Cardiac septum (tissue), 1 donor: ENCODE measurements around the gene IQCE. TPM values are rescaled to one million over a fixed set of nuclear protein-coding genes. Genes with fewer than 3 reads are reported as not detected.
A peak's percentile ranks its signal among the peaks of the same experiment; 100 is the strongest.

Experiments used
- DNase-seq: peaks from one replicate; pipeline ENCODE4 v3.0.0-alpha.2; 2020; ENCODE audit warnings: low spot score
- intact Hi-C: fragments of 100-400 bp; cut with DNase I; formaldehyde crosslinking; loops from one replicate; pipeline ENCODE4 v1.14.0; 2022
- total RNA-seq: library from RNA; stranded (reverse); fragmentation: NEBNext Ultra II Directional; extraction: Animal tissue kit (Norgen Biotek cat#: 25700); gene quantifications from one replicate; pipeline ENCODE4 v1.2.1, GENCODE V29; 2021
- donor health status: DM: no; HTN: no; CAD: no.

Gene IQCE
- total RNA-seq, 1 donor from 2014 or later = 13.3 TPM

DNA sequence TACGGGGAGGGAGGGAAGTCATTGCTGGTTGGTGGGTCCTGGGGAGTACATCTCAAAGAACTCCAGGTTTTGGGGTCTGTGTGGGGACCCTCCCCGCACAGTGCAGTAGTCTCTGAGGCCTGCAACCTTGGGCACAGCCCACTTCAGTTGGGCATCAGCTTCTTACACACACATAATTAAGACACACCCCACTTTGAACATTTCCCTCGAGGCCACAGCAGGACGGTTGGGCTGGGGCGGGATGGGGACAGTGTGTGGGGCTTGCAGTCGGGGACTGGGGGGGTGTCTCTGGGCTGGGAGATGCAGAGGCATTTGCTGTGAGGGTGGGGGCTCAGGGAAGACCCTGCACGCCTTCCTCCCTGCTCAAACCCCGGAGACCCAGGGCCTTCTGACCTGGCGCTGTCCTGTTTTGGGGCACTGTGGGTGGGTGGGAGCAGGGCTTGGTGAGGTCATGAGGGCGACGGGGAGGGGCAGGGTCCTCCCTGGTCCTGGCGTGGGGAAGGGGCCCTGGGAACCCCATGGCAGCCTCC is 38.0 kb upstream of the IQCE start:
- no peak for DNase-seq
- intact Hi-C loops = no loop called here

GRCh38 chr7:2521341-2521745 is 37.4 kb upstream of the IQCE start:
- intact Hi-C loops = no loop called here
- no peak for DNase-seq

DNA sequence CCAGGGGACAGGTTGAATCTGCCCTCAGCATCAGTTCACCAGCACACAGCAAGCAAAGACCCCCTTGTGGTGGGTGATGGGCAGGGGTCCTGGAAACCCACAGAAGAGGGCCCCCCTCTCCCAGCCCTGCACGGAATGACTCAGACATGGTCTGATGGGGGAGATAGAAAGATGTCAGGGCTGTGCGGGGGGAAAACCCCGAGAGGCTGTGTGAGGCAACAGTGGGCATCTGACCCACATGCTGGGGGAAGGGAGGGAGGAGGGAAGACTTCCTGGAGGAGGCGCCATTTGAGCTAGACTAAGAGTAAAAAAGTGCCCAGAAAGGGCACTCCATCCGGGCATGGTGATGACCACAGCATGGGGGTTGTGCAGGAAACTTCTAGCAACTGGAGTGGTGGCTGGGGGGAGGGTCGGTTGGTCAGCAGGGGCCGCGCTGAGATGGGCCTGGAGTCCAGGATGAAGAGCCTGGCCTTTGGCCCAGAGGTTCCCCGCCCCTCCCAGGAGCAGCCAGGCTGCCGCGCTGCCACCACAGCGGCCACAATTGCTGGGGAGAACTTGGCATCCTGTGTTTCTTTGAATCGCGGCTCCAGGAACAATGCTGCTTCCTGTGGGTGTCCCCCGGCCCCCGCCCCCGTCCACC is 36.7 kb upstream of the IQCE start:
- no peak for DNase-seq
- intact Hi-C loops = no loop called here

- intact Hi-C loops = no loop called here
These were observed 35.9 kb upstream of the IQCE start for GRCh38 chr7:2522780-2523433.

DNA sequence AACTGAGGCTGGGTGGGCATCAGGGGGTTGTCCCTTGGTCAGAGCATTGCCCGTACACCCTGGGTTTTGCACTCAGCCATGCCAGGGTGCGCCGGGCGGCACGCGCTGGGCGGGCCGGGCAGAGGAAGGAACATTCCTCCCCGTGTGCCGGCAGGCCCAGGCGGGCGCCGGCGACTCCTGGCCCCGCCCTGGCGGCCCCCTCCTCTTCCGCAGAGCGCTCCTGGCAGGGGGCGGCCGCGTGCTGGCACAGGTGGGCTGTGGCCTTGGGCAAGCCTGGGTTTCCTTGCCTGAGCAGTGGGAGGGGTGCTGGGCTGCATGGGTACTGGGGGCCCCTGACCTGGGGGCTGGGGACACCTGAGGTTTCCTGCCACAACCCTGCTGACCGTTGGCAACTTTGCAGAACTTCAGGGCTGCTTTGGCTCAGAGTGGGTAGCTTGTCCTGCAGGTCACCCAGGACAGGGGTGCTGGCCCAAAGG is 35.3 kb upstream of the IQCE start:
- DNase-seq = no peak
- intact Hi-C loops = no loop called here

More at GRCh38 chr7:2522780-2523433, 35.9 kb upstream of the IQCE start:
- DNase-seq = no peak

GRCh38 chr7:2523941-2524807 is 34.6 kb upstream of the IQCE start:
- intact Hi-C loops = no loop called here
- DNase-seq = peak; percentile 92

- intact Hi-C loops = no loop called here
- DNase-seq = no peak
These were observed 33.7 kb upstream of the IQCE start for GRCh38 chr7:2524808-2525657.

- no peak for DNase-seq
- intact Hi-C loops = no loop called here
These were observed 32.8 kb upstream of the IQCE start for GRCh38 chr7:2525658-2526630.

- no peak for DNase-seq
- intact Hi-C loops = no loop called here
These were observed 31.9 kb upstream of the IQCE start for GRCh38 chr7:2526659-2527504.

DNA sequence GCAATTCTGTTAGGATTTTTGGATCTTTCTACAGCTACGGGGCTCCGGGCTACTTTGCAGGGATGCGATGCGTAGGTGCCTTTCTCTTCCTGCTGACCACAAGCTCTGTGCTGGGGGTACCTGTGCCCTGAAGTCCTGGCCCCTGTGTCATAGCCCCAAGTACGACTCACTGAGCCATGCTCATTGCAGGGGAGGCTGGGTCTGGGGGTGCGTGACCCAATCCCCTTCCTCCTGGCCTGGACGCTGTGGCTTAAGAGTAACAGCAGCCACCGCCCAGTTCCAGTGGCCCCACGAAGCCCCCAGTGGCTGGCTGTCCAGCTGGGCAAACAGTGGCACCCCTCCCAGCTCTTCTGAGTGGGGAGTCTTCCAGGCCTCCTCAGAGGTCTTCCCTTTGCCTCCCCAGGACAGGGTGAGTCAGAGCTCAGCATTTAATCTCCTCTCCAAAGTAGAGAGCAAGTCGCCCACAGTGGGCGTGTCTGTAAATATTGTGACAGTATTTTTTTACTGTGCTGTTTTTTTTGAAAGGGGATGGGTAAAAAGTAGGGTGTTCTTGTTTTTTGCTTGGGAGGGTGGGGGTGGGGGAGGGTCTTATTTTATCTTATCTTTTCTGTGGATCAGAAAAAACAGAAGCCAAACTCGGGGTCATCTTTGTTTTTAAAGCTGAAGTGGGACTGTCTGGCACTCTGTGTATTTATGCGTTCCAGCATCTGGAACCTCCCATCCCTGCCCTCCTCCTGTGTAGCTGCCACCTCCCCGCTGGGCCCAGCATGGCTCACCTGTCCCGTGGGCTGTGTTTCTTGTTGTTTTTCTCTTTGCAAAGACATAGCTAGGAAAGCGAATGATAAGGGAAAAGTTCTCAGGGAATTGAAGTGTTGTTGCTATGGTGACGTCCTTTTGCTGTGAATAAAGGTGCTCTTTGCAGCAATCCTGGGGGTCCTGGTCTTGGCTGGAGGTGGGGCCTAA is 31.0 kb upstream of the IQCE start:
- intact Hi-C loops = no loop called here
- no peak for DNase-seq

- intact Hi-C loops = no loop called here
- DNase-seq = no peak
These were observed 30.2 kb upstream of the IQCE start for GRCh38 chr7:2528481-2529095.

- intact Hi-C loops = no loop called here
These were observed 29.4 kb upstream of the IQCE start for GRCh38 chr7:2529161-2530070.

DNA sequence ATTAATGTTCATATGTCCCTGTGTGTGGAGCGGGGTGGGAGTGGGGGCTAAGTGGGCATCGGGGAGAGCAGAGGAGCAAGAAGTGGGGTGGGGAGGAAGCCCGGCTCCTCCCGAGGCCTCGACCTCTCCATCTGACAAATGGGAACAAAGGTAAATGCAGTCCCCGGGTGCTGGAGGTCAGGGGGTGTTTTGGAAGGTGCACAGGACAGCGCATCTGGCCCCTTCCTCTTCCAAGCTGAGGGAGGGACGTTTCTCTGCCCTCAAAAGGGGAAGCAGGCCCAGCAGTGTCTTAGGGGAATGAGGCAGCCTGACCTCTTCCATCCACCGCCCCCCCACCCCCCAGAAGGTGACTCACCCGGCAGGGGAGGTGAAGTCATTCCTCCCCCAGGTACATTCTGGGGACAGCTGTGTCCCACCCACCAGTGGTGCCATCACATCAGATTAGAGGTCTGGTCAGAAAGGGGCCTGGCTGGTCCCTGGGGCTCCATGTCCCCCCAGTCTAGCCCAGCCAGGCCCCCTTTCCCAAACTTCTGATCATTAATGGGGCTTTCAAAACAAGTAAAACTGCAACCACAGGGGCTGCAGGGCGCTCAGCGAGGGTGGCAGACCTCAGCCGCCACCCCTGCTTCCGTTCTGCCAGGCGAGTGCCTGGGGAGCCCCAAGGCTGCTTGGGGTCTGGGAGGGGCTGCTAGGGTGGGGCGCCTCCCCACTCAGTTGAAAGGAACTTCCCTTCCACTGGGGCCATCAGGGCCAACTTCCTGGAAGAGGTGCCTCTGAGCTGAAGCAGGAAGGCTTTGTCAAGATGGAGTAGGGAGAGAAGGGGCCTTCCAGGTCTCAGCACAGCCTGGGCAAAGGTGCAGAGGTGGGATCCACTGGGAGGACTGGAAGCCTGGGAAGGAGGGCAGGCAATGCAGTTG is 28.4 kb upstream of the IQCE start:
- no peak for DNase-seq
- intact Hi-C loops = no loop called here

More at GRCh38 chr7:2529161-2530070, 29.4 kb upstream of the IQCE start:
- peak; percentile 84 for DNase-seq
